HG03439 (cell line): ENCODE measurements around the gene ERVH48-1.
"Not testable (repeated sequence)": the region's sequence is repeated elsewhere in the genome, so short reads cannot be mapped to it uniquely, and the experiment has no call there.

Source experiments
- ATAC-seq: cut with Tn5 transposase; IDR thresholded peaks from one replicate; pipeline ENCODE4 v1.9.1; 2021; ENCODE audit warnings: mild to moderate bottlenecking, moderate library complexity; ENCODE audit not compliant: unreplicated experiment

The ERVH48-1 gene

GRCh38 chr21:42911920-42912319, 13.5 kb downstream of the ERVH48-1 start:
- ATAC-seq: not testable (repeated sequence)

DNA sequence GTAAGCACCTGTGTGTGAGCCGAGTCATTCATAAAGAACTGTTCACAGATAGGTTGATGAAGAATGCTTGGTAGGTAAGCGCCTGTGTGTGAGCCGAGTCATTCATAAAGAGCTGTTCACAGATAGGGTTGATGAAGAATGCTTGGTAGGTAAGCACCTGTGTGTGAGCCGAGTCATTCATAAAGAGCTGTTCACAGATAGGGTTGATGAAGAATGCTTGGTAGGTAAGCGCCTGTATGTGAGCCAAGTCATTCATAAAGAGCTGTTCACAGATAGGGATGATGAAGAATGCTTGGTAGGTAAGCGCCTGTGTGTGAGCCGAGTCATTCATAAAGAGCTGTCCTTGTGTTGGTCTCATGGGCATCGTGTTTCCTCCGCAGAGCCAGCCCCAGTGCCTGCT, 16.9 kb downstream of the ERVH48-1 start:
- not testable (repeated sequence) for ATAC-seq

GRCh38 chr21:42906233-42906632, 19.2 kb downstream of the ERVH48-1 start:
- no peak for ATAC-seq

GRCh38 chr21:42905195-42905594, 20.2 kb downstream of the ERVH48-1 start:
- ATAC-seq: no peak

- no peak for ATAC-seq
These were observed 21.6 kb downstream of the ERVH48-1 start for GRCh38 chr21:42903817-42904216.

GRCh38 chr21:42900446-42900845, 25.0 kb downstream of the ERVH48-1 start:
- no peak for ATAC-seq

DNA sequence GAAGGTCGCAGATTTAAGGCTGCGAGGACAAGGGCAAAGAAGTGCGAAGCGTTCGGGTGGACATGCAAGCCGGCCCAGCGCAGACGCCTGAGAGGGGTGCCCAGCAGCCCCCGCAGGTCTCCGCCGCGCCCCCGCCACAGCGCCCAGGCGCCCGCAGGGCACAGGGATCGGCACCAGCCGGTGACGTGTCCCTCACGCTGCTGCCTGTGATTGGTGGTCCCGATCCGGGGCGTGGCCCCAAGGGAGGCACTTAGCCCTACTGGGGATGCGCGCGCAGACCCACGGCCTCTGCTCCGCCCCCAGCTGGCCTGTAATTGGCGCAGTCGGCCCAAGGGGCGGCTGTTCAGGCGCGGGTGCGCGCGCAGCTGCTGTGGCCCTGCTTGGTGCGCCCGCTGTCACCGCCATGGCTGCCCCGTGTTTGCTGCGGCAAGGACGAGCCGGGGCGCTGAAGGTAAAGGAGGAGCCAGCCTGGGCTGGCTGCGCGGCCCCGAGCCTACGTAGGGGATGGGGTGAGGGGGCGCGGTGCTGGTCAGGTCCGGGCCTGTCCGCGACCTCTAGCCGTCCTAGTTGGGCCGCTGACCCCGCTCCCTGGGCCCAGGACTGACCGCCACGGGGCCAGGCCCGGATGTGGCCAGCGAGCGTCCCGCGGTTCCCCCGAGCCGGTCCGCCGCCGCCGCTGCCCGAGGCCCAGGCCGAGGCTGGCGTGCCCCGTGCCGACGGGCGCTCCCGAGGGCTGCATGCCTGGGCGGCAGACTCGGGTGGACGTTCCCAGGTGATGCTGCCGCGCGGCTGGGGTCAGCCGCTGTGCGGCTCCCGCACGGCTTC, 32.3 kb downstream of the ERVH48-1 start, which contains the start of gene NDUFV3:
Gene NDUFV3 (plus strand): TSS at position 379 of the 825 bp plus-strand sequence. CDS start 25 bp downstream, at position 404.
- peak; percentile 87 for ATAC-seq

DNA sequence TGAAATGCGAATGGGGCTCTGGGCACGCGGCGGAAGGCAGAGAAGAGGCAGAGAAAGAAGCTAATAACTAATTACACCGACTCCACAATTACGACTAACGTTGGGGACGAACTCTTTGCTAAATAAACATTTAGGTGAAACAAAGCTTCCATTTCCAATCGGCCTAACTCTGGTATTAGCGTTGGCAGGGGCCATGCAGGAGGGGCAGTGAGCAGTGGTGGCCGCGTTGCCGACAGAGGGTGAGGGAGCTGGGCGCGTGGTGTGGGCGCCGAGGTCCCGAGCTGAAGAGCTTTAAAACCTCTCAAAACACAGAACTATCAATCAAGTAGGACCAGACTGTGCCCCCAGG, 32.9 kb downstream of the ERVH48-1 start:
- no peak for ATAC-seq

GRCh38 chr21:42887326-42887725, 38.1 kb downstream of the ERVH48-1 start:
- ATAC-seq: no peak

DNA sequence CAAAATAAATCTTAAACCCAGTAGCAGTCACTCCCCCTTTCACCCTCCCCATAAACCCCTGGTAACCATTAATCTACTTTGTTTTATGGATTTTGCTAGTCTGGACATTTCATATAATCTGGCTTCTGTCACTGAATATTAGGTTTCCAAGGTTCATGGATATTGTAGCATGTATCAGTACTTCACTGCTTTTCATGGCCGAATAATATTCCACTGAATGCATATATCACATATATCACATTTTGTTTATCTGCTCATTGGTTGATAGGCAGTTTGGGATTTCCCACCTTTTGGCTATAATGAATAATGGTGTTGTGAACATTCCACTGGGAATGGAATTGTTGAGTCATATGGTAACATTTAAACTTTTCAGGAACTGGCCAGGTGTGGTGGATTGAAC, 41.5 kb downstream of the ERVH48-1 start:
- ATAC-seq: no peak

- no peak for ATAC-seq
These were observed 45.1 kb downstream of the ERVH48-1 start for GRCh38 chr21:42880352-42880751.

GRCh38 chr21:42878993-42879787, 46.2 kb downstream of the ERVH48-1 start, which contains the start of gene WDR4:
Gene WDR4, minus strand, starts transcription at chr21:42879539. Its CDS starts 44 bp downstream, at chr21:42879495.
- ATAC-seq: peak; percentile 89

DNA sequence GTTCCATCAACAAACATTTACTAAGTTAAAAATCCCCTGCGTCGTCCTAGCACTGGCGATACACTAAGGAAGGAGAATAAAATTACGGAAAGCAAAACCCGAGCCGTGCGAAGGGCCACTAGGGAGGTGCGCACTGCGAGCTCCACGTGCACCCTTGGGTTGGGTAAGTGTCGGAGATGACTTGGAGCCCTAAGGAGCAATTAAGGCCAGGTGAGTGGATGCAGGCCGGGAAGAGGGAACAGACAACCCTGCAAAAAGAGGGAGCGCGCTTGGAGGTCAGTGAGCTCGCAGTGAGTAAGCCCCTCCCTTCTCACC, 46.8 kb downstream of the ERVH48-1 start:
- ATAC-seq: peak; percentile 26

DNA sequence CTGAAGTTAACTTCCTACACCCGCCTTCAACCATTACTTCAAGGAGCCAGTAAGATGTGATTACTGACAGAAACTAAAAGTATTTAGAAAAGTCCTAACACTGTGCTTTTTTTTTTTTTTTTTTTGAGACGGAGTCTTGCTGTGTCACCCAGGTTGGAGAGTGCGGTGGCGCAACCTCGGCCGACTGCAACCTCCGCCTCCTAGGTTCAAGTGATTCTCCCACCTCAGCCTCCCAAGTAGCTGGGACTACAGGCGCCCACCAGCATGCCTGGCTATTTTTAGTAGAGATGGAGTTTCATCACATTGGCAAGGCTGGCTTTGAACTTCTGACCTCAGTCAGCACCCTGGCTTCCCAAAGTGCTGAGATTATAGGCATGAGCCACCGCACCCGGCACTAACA, 49.6 kb downstream of the ERVH48-1 start:
- not testable (repeated sequence) for ATAC-seq

DNA sequence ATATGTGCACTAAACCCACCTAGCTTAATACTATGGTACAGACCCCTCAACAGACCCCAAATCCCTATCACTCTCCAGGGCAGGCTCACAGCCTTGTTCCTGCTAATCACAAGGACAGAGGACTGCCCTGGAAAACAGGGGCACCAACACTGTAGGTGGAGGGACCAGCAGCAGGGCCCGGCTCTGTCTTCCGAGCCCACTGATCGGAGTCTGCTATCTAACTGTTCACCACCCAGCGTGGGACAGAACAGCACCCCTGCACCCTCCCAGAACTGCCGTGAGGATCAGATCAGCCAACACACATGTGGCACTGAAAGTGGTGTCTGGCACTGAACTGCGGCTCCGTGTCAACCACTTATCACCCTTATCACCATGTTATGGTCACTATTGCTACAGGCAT, 52.3 kb downstream of the ERVH48-1 start:
- ATAC-seq: no peak

DNA sequence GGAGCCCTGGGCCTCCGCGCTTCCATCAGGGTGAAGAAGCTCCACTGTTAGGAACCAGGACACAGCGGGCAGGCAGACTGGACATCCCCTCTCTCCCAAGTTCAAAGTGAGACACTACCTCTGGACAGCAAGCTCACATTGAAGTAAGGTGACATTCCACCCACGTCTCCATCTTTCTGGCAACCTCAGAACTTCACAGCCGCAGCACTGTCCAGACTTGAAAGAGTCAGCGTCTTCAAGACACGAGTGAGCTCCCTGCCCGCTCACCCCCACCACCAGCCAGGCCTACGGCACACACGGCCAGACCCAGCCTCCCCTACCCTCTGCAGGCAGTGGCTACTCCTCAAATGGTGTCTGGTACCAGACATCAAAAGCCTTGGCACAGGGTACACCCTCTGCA, 57.2 kb downstream of the ERVH48-1 start:
- no peak for ATAC-seq
